Ishikawa (cell line): ENCODE data around the gene MRPL11.

ENCODE experiments used
- CEBPB ChIP-seq: IDR thresholded peaks from 2 replicates; pipeline ENCODE4 v1.6.1; 2012
- YY1 ChIP-seq: IDR thresholded peaks from 2 replicates; pipeline ENCODE4 v1.6.1; 2012; ENCODE audit warnings: low read depth

GRCh38 chr11:66476841-66477251 lies 38.2 kb upstream of the MRPL11 start:
- no peak for TF ChIP-seq CEBPB
- no peak for TF ChIP-seq YY1
